Parathyroid adenoma (tissue), 2 donors: Measurements from ENCODE around the gene CDH4.
"Not testable (repeated sequence)": the region's sequence is repeated elsewhere in the genome, so short reads cannot be mapped to it uniquely, and the experiment has no call there.

ENCODE experiments used
- H2AFZ ChIP-seq: fragments of 300-600 bp; sonication (generic); one replicate; pipeline ENCODE4 v1.7.0; 2017; ENCODE audit warnings: antibody characterized with exemption, mild to moderate bottlenecking
- H3K27ac ChIP-seq: fragments of 300-600 bp; sonication (generic); one replicate; pipeline ENCODE4 v1.7.0; 2017
- H3K27me3 ChIP-seq: fragments of 300-600 bp; sonication (generic); one replicate; pipeline ENCODE4 v1.7.0; 2017; ENCODE audit warnings: low read length; ENCODE audit not compliant: control insufficient read depth, insufficient read depth
- H3K36me3 ChIP-seq: fragments of 300-600 bp; sonication (generic); one replicate; pipeline ENCODE4 v1.7.0; 2017; ENCODE audit warnings: low read length; ENCODE audit not compliant: control insufficient read depth, insufficient read depth
- H3K4me1 ChIP-seq: fragments of 300-600 bp; sonication (generic); one replicate; pipeline ENCODE4 v1.7.0; 2017; ENCODE audit warnings: control low read depth
- H3K4me2 ChIP-seq: fragments of 300-600 bp; sonication (generic); one replicate; pipeline ENCODE4 v1.7.0; 2017; ENCODE audit warnings: low read length
- H3K4me3 ChIP-seq: fragments of 300-600 bp; sonication (generic); one replicate; pipeline ENCODE4 v1.7.0; 2017; ENCODE audit warnings: low read depth, low read length
- H3K79me2 ChIP-seq: fragments of 300-600 bp; sonication (generic); one replicate; pipeline ENCODE4 v1.7.0; 2017; ENCODE audit warnings: control low read depth
- H3K9ac ChIP-seq: fragments of 300-600 bp; sonication (generic); one replicate; pipeline ENCODE4 v1.7.0; 2017; ENCODE audit warnings: mild to moderate bottlenecking
- H3K9me3 ChIP-seq: fragments of 300-600 bp; sonication (generic); one replicate; pipeline ENCODE4 v1.7.0; 2017; ENCODE audit warnings: low read length; ENCODE audit not compliant: control insufficient read depth
- CTCF ChIP-seq: fragments of 300-600 bp; sonication (generic); IDR thresholded peaks from one replicate; pipeline ENCODE4 v1.7.0; 2017; ENCODE audit warnings: antibody characterized with exemption, mild to moderate bottlenecking
- donor health status: primary hyperparathyroidism.

Gene CDH4

DNA sequence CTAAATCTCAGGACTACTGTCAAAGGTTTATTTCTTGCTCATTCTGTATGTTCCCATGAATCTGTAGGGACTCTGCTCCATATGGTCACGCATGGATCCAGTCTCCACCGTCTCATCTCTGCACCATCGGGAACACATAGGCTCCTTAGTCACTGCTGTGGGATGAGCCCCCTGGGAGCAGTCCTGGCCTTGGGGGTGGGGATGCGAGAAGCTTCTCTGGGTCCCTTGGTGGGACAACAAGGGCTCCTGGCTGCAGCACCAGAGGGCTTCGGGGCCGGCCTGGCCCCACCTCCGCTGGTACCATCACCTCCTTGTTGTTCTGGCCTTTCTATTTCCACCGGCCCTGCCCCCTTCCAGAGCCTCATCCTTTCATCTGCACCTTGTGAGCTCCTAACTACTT lies 148.4 kb downstream of the CDH4 start:
- H3K4me2 ChIP-seq, result no peak overlapping the region
- no peak overlapping the region for H3K4me3 ChIP-seq
- no peak overlapping the region for H2AFZ ChIP-seq
- no peak for TF ChIP-seq CTCF
- no peaks in the 10 kb centered on the region for H3K36me3 ChIP-seq
- no peaks in the 10 kb centered on the region for H3K79me2 ChIP-seq
- H3K27ac ChIP-seq, result no peak overlapping the region
- no peaks in the 10 kb centered on the region for H3K9me3 ChIP-seq
- no peaks in the 10 kb centered on the region for H3K27me3 ChIP-seq
- H3K9ac ChIP-seq, result no peak overlapping the region
- H3K4me1 ChIP-seq, result no peaks in the 10 kb centered on the region

- H3K9me3 ChIP-seq, result no peaks in the 10 kb centered on the region
Observed at GRCh38 chr20:61404303-61404702, 152.2 kb downstream of the CDH4 start.

GRCh38 chr20:61405007-61405406 lies 152.9 kb downstream of the CDH4 start:
- Histone ChIP-seq H3K79me2 (no peaks in the 10 kb centered on the region), H3K9ac (no peak overlapping the region), H3K9me3 (no peaks in the 10 kb centered on the region), H3K36me3 (no peaks in the 10 kb centered on the region), H3K4me2 (no peak overlapping the region), H3K27ac (no peak overlapping the region), H3K4me1 (no peaks in the 10 kb centered on the region), H2AFZ (no peak overlapping the region), H3K4me3 (no peak overlapping the region), H3K27me3 (no peaks in the 10 kb centered on the region)
- TF ChIP-seq CTCF, result no peak

More at GRCh38 chr20:61404303-61404702, 152.2 kb downstream of the CDH4 start:
- Histone ChIP-seq H3K4me1 (no peaks in the 10 kb centered on the region), H3K36me3 (no peaks in the 10 kb centered on the region), H3K4me2 (no peak overlapping the region), H2AFZ (no peak overlapping the region), H3K27ac (no peak overlapping the region), H3K4me3 (no peak overlapping the region), H3K79me2 (no peaks in the 10 kb centered on the region), H3K27me3 (no peaks in the 10 kb centered on the region), H3K9ac (no peak overlapping the region)
- no peak for TF ChIP-seq CTCF

- H3K36me3 ChIP-seq, H3K9me3 ChIP-seq, H3K79me2 ChIP-seq, H3K9ac ChIP-seq, H3K27ac ChIP-seq, H3K27me3 ChIP-seq, H3K4me1 ChIP-seq, H3K4me3 ChIP-seq, H2AFZ ChIP-seq, H3K4me2 ChIP-seq: not testable (repeated sequence)
Observed at GRCh38 chr20:61406773-61407172, 154.7 kb downstream of the CDH4 start.

GRCh38 chr20:61407561-61407960 lies 155.5 kb downstream of the CDH4 start:
- Histone ChIP-seq H3K27me3 (no peaks in the 10 kb centered on the region), H3K36me3 (no peaks in the 10 kb centered on the region), H3K4me3 (no peak overlapping the region), H3K27ac (no peak overlapping the region), H2AFZ (no peak overlapping the region), H3K9ac (no peak overlapping the region), H3K79me2 (no peaks in the 10 kb centered on the region), H3K4me2 (no peak overlapping the region), H3K4me1 (no peaks in the 10 kb centered on the region), H3K9me3 (no peaks in the 10 kb centered on the region)
- TF ChIP-seq CTCF, result no peak
